Measurements from ENCODE around the gene NKIRAS2.

GRCh38 chr17:42053731-42054500, 34.0 kb downstream of the NKIRAS2 start:
- TF ChIP-seq, protein P1, sequence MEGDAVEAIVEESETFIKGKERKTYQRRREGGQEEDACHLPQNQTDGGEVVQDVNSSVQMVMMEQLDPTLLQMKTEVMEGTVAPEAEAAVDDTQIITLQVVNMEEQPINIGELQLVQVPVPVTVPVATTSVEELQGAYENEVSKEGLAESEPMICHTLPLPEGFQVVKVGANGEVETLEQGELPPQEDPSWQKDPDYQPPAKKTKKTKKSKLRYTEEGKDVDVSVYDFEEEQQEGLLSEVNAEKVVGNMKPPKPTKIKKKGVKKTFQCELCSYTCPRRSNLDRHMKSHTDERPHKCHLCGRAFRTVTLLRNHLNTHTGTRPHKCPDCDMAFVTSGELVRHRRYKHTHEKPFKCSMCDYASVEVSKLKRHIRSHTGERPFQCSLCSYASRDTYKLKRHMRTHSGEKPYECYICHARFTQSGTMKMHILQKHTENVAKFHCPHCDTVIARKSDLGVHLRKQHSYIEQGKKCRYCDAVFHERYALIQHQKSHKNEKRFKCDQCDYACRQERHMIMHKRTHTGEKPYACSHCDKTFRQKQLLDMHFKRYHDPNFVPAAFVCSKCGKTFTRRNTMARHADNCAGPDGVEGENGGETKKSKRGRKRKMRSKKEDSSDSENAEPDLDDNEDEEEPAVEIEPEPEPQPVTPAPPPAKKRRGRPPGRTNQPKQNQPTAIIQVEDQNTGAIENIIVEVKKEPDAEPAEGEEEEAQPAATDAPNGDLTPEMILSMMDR (IDR thresholded peaks at IDR 0.05 in 8 of 11, conservative IDR thresholded peaks at IDR 0.05 in 3 of 11): no peak
- TF ChIP-seq POLR2A (IDR thresholded peaks at IDR 0.05): no peak
